ENCODE results near the gene SLC12A7.

The SLC12A7 gene

GRCh38 chr5:1019001-1019905, 92.6 kb downstream of the SLC12A7 start:
- Histone ChIP-seq H3K4me3 (ENCODE audit: low read length) (no peak overlapping the region), H3K4me1 (ENCODE audit: control insufficient read depth, insufficient read depth, low read length) (no peaks in the 10 kb centered on the region), H3K9me3 (ENCODE audit: control insufficient read depth, low read length) (no peaks in the 10 kb centered on the region), H3K27me3 (replicated peaks; ENCODE audit: control insufficient read depth, insufficient read depth, low read length) (peaks cover 8% of the 10 kb centered on the region), H3K36me3 (ENCODE audit: control insufficient read depth, insufficient read depth, low read length, severe bottlenecking) (no peaks in the 10 kb centered on the region), H3K9ac (ENCODE audit: low read length) (no peak overlapping the region)
- DNase-seq (ENCODE audit: low read depth): no peak

GRCh38 chr5:1018596-1018995, 93.3 kb downstream of the SLC12A7 start:
- no peak overlapping the region for H3K9ac ChIP-seq (ENCODE audit: low read length)
- no peak for DNase-seq (ENCODE audit: low read depth)

GRCh38 chr5:1017691-1018455, 94.0 kb downstream of the SLC12A7 start:
- H3K9me3 ChIP-seq (ENCODE audit: control insufficient read depth, low read length): no peaks in the 10 kb centered on the region
- H3K4me1 ChIP-seq (ENCODE audit: control insufficient read depth, insufficient read depth, low read length): no peaks in the 10 kb centered on the region
- no peak for DNase-seq (ENCODE audit: low read depth)

More at GRCh38 chr5:1018596-1018995, 93.3 kb downstream of the SLC12A7 start:
- no peaks in the 10 kb centered on the region for H3K9me3 ChIP-seq (ENCODE audit: control insufficient read depth, low read length)
- peaks cover 8% of the 10 kb centered on the region for H3K27me3 ChIP-seq (replicated peaks; ENCODE audit: control insufficient read depth, insufficient read depth, low read length)
- H3K4me1 ChIP-seq (ENCODE audit: control insufficient read depth, insufficient read depth, low read length): no peaks in the 10 kb centered on the region
- no peak overlapping the region for H3K4me3 ChIP-seq (ENCODE audit: low read length)
- H3K36me3 ChIP-seq (ENCODE audit: control insufficient read depth, insufficient read depth, low read length, severe bottlenecking): peaks cover 5% of the 10 kb centered on the region

GRCh38 chr5:1017056-1017455, 94.8 kb downstream of the SLC12A7 start:
- no peak for DNase-seq (ENCODE audit: low read depth)
- H3K9ac ChIP-seq (ENCODE audit: low read length): no peak overlapping the region
- no peaks in the 10 kb centered on the region for H3K4me1 ChIP-seq (ENCODE audit: control insufficient read depth, insufficient read depth, low read length)
- H3K9me3 ChIP-seq (ENCODE audit: control insufficient read depth, low read length): no peaks in the 10 kb centered on the region
- peaks cover 20% of the 10 kb centered on the region for H3K27me3 ChIP-seq (replicated peaks; ENCODE audit: control insufficient read depth, insufficient read depth, low read length)
- peaks cover 19% of the 10 kb centered on the region for H3K36me3 ChIP-seq (ENCODE audit: control insufficient read depth, insufficient read depth, low read length, severe bottlenecking)
- H3K4me3 ChIP-seq (ENCODE audit: low read length): no peak overlapping the region

More at GRCh38 chr5:1017691-1018455, 94.0 kb downstream of the SLC12A7 start:
- peaks cover 12% of the 10 kb centered on the region for H3K27me3 ChIP-seq (replicated peaks; ENCODE audit: control insufficient read depth, insufficient read depth, low read length)
- peaks cover 11% of the 10 kb centered on the region for H3K36me3 ChIP-seq (ENCODE audit: control insufficient read depth, insufficient read depth, low read length, severe bottlenecking)
- H3K9ac ChIP-seq (ENCODE audit: low read length): no peak overlapping the region
- no peak overlapping the region for H3K4me3 ChIP-seq (ENCODE audit: low read length)

GRCh38 chr5:1016476-1016875, 95.4 kb downstream of the SLC12A7 start:
- peaks cover 21% of the 10 kb centered on the region for H3K36me3 ChIP-seq (ENCODE audit: control insufficient read depth, insufficient read depth, low read length, severe bottlenecking)
- DNase-seq (ENCODE audit: low read depth): no peak
- H3K9me3 ChIP-seq (ENCODE audit: control insufficient read depth, low read length): no peaks in the 10 kb centered on the region
- no peak overlapping the region for H3K9ac ChIP-seq (ENCODE audit: low read length)
- H3K4me3 ChIP-seq (ENCODE audit: low read length): no peak overlapping the region
- H3K4me1 ChIP-seq (ENCODE audit: control insufficient read depth, insufficient read depth, low read length): no peaks in the 10 kb centered on the region
- peaks cover 26% of the 10 kb centered on the region for H3K27me3 ChIP-seq (replicated peaks; ENCODE audit: control insufficient read depth, insufficient read depth, low read length)

- Histone ChIP-seq H3K4me1 (ENCODE audit: control insufficient read depth, insufficient read depth, low read length) (no peaks in the 10 kb centered on the region), H3K27me3 (replicated peaks; ENCODE audit: control insufficient read depth, insufficient read depth, low read length) (peaks cover 30% of the 10 kb centered on the region), H3K9ac (ENCODE audit: low read length) (no peak overlapping the region), H3K36me3 (ENCODE audit: control insufficient read depth, insufficient read depth, low read length, severe bottlenecking) (peaks cover 26% of the 10 kb centered on the region), H3K9me3 (ENCODE audit: control insufficient read depth, low read length) (no peaks in the 10 kb centered on the region), H3K4me3 (ENCODE audit: low read length) (no peak overlapping the region)
- no peak for DNase-seq (ENCODE audit: low read depth)
Observed at GRCh38 chr5:1016036-1016435, 95.8 kb downstream of the SLC12A7 start.

- Histone ChIP-seq H3K27me3 (replicated peaks; ENCODE audit: control insufficient read depth, insufficient read depth, low read length) (peaks cover 29% of the 10 kb centered on the region), H3K4me1 (ENCODE audit: control insufficient read depth, insufficient read depth, low read length) (no peaks in the 10 kb centered on the region), H3K4me3 (ENCODE audit: low read length) (no peak overlapping the region), H3K36me3 (ENCODE audit: control insufficient read depth, insufficient read depth, low read length, severe bottlenecking) (peaks cover 26% of the 10 kb centered on the region), H3K9ac (ENCODE audit: low read length) (no peak overlapping the region), H3K9me3 (ENCODE audit: control insufficient read depth, low read length) (no peaks in the 10 kb centered on the region)
- DNase-seq (ENCODE audit: low read depth): no peak
Observed at GRCh38 chr5:1015507-1015906, 96.4 kb downstream of the SLC12A7 start.

- Histone ChIP-seq H3K27me3 (replicated peaks; ENCODE audit: control insufficient read depth, insufficient read depth, low read length) (peaks cover 33% of the 10 kb centered on the region), H3K9me3 (ENCODE audit: control insufficient read depth, low read length) (no peaks in the 10 kb centered on the region), H3K4me1 (ENCODE audit: control insufficient read depth, insufficient read depth, low read length) (no peaks in the 10 kb centered on the region), H3K9ac (ENCODE audit: low read length) (no peak overlapping the region), H3K4me3 (ENCODE audit: low read length) (no peak overlapping the region), H3K36me3 (ENCODE audit: control insufficient read depth, insufficient read depth, low read length, severe bottlenecking) (peaks cover 26% of the 10 kb centered on the region)
- no peak for DNase-seq (ENCODE audit: low read depth)
Observed at GRCh38 chr5:1014781-1015221, 97.1 kb downstream of the SLC12A7 start.

- Histone ChIP-seq H3K27me3 (replicated peaks; ENCODE audit: control insufficient read depth, insufficient read depth, low read length) (peaks cover 38% of the 10 kb centered on the region), H3K9me3 (ENCODE audit: control insufficient read depth, low read length) (no peaks in the 10 kb centered on the region), H3K4me3 (ENCODE audit: low read length) (no peak overlapping the region), H3K9ac (ENCODE audit: low read length) (no peak overlapping the region), H3K36me3 (ENCODE audit: control insufficient read depth, insufficient read depth, low read length, severe bottlenecking) (peaks cover 26% of the 10 kb centered on the region), H3K4me1 (ENCODE audit: control insufficient read depth, insufficient read depth, low read length) (no peaks in the 10 kb centered on the region)
- no peak for DNase-seq (ENCODE audit: low read depth)
Observed at GRCh38 chr5:1014346-1014745, 97.5 kb downstream of the SLC12A7 start.

- Histone ChIP-seq H3K4me1 (ENCODE audit: control insufficient read depth, insufficient read depth, low read length) (no peaks in the 10 kb centered on the region), H3K9me3 (ENCODE audit: control insufficient read depth, low read length) (no peaks in the 10 kb centered on the region), H3K4me3 (ENCODE audit: low read length) (no peak overlapping the region), H3K27me3 (replicated peaks; ENCODE audit: control insufficient read depth, insufficient read depth, low read length) (peaks cover 38% of the 10 kb centered on the region), H3K9ac (ENCODE audit: low read length) (no peak overlapping the region), H3K36me3 (ENCODE audit: control insufficient read depth, insufficient read depth, low read length, severe bottlenecking) (peaks cover 26% of the 10 kb centered on the region)
- no peak for DNase-seq (ENCODE audit: low read depth)
Observed at GRCh38 chr5:1013948-1014301, 97.9 kb downstream of the SLC12A7 start.

GRCh38 chr5:1013238-1013947, 98.5 kb downstream of the SLC12A7 start:
- H3K4me1 ChIP-seq (ENCODE audit: control insufficient read depth, insufficient read depth, low read length): no peaks in the 10 kb centered on the region
- no peak overlapping the region for H3K4me3 ChIP-seq (ENCODE audit: low read length)
- H3K9me3 ChIP-seq (ENCODE audit: control insufficient read depth, low read length): no peaks in the 10 kb centered on the region
- H3K36me3 ChIP-seq (ENCODE audit: control insufficient read depth, insufficient read depth, low read length, severe bottlenecking): peaks cover 26% of the 10 kb centered on the region
- peaks cover 38% of the 10 kb centered on the region for H3K27me3 ChIP-seq (replicated peaks; ENCODE audit: control insufficient read depth, insufficient read depth, low read length)
- H3K9ac ChIP-seq (ENCODE audit: low read length): no peak overlapping the region
- DNase-seq (ENCODE audit: low read depth): no peak

Measured in adipocyte (in vitro differentiated cells).